Common myeloid progenitor, CD34-positive (primary cell): ENCODE data around the gene DIRAS1.
A peak's percentile ranks its signal among the peaks of the same experiment; 100 is the strongest.
"Not testable (repeated sequence)": the region's sequence is repeated elsewhere in the genome, so short reads cannot be mapped to it uniquely, and the experiment has no call there.

Experiments
- CTCF ChIA-PET: fragments of 350-600 bp; sonication (Branson Sonifier 250); formaldehyde crosslinking; loops from one replicate; lab custom pipeline; 2021; ENCODE audit warnings: antibody characterized with exemption; lab: Charles Lee
- POLR2A ChIA-PET: fragments of 350-600 bp; sonication (Branson Sonifier 250); formaldehyde crosslinking; loops from one replicate; lab custom pipeline; 2021; ENCODE audit warnings: antibody characterized with exemption; lab: Charles Lee
- DNase-seq, 3 donors: peaks; one replicate each; pipeline versions ENCODE4 v3.0.0 to v3.0.0-alpha.2; 2013
- H3K27ac ChIP-seq, 2 experiments: 1 replicate in 1 of 2; 2 replicates in 1 of 2; pipeline ENCODE4 v1.7.0; 2013; ENCODE audit warnings: inconsistent platforms in 2 of 2, low read length in 2 of 2, mild to moderate bottlenecking in 2 of 2, low read depth in 1 of 2, moderate library complexity in 1 of 2; ENCODE audit not compliant: severe bottlenecking in 2 of 2, insufficient read depth in 1 of 2, poor library complexity in 1 of 2
- H3K27me3 ChIP-seq, 5 experiments: replicated peaks in 2 of 5; 1 replicate in 3 of 5; 2 replicates in 2 of 5; pipeline versions ENCODE4 v1.6.1 to v1.7.0; 2013; ENCODE audit warnings: low read length in 4 of 5, mild to moderate bottlenecking in 2 of 5, moderate library complexity in 2 of 5, inconsistent platforms in 1 of 5; ENCODE audit not compliant: insufficient read depth in 5 of 5, control insufficient read depth in 4 of 5
- H3K36me3 ChIP-seq, 4 experiments: 1 replicate in 2 of 4; 2 replicates in 2 of 4; pipeline versions ENCODE4 v1.6.1 to v1.7.0; 2013; ENCODE audit warnings: low read length in 3 of 4, control low read depth in 1 of 4, mild to moderate bottlenecking in 1 of 4; ENCODE audit not compliant: control insufficient read depth in 4 of 4, insufficient read depth in 4 of 4
- H3K4me1 ChIP-seq, 4 experiments: 1 replicate in 3 of 4; 2 replicates in 1 of 4; pipeline versions ENCODE4 v1.6.1 to v1.7.1; 2013; ENCODE audit warnings: low read length in 3 of 4, mild to moderate bottlenecking in 3 of 4, control low read depth in 1 of 4, inconsistent platforms in 1 of 4, moderate library complexity in 1 of 4; ENCODE audit not compliant: control insufficient read depth in 4 of 4, insufficient read depth in 4 of 4; ENCODE audit errors: control extremely low read depth in 1 of 4
- H3K4me3 ChIP-seq, 7 experiments: 1 replicate in 4 of 7; 2 replicates in 3 of 7; pipeline versions ENCODE4 v1.5.1 to v1.7.0; 2013; ENCODE audit warnings: mild to moderate bottlenecking in 7 of 7, low read length in 6 of 7, moderate library complexity in 6 of 7, inconsistent platforms in 2 of 7, low read depth in 2 of 7, control low read depth in 1 of 7; ENCODE audit not compliant: insufficient read depth in 4 of 7, control insufficient read depth in 1 of 7; ENCODE audit errors: extremely low read depth in 1 of 7
- H3K9me3 ChIP-seq, 5 experiments: 1 replicate in 4 of 5; 2 replicates in 1 of 5; pipeline versions ENCODE4 v1.6.1 to v1.7.1; 2013; ENCODE audit warnings: low read length in 4 of 5, mild to moderate bottlenecking in 2 of 5, inconsistent platforms in 1 of 5, low read depth in 1 of 5, moderate library complexity in 1 of 5; ENCODE audit not compliant: control insufficient read depth in 4 of 5, insufficient read depth in 2 of 5; ENCODE audit errors: control extremely low read depth in 1 of 5
- WGBS: methylation state at CpG from one replicate; pipeline ENCODE4 v1.1.5; 2013; ENCODE audit not compliant: insufficient coverage; 5-methylcytosine and 5-hydroxymethylcytosine counted together

The DIRAS1 gene

GRCh38 chr19:2668175-2668763 lies 52.9 kb downstream of the DIRAS1 start:
- Histone ChIP-seq H3K4me3 (no peak overlapping the region), H3K9me3 (no peaks in the 10 kb centered on the region), H3K36me3 (peaks cover 0 to 6% (median 0%) of the 10 kb centered on the region in 4 experiments), H3K27ac (no peak overlapping the region), H3K27me3 (no peaks in the 10 kb centered on the region), H3K4me1 (peaks cover 0 to 6% (median 0%) of the 10 kb centered on the region in 4 experiments)
- POLR2A ChIA-PET: no interaction called here
- CTCF ChIA-PET: interaction anchor here (0.6 kb wide), 1 partner anchor 394 kb away, joined by 3 read pairs; no protein-coding TSS in a partner anchor
- WGBS: 93% methylated on average over 15 of the region's 15 CpGs
- no peak for DNase-seq

- H3K4me3 ChIP-seq, POLR2A ChIA-PET, DNase-seq, H3K4me1 ChIP-seq, CTCF ChIA-PET, H3K9me3 ChIP-seq, H3K27me3 ChIP-seq, H3K36me3 ChIP-seq, H3K27ac ChIP-seq: not testable (repeated sequence)
- WGBS: 100% methylated on average over 6 of the region's 10 CpGs
Observed at GRCh38 chr19:2667349-2667748, 53.8 kb downstream of the DIRAS1 start.

GRCh38 chr19:2666344-2666994 lies 54.7 kb downstream of the DIRAS1 start:
- CTCF ChIA-PET: no interaction called here
- H3K27ac ChIP-seq: no peak overlapping the region
- H3K4me3 ChIP-seq: no peak overlapping the region
- peaks cover 0 to 6% (median 0%) of the 10 kb centered on the region in 4 experiments for H3K4me1 ChIP-seq
- peaks cover 0 to 6% (median 0%) of the 10 kb centered on the region in 4 experiments for H3K36me3 ChIP-seq
- H3K27me3 ChIP-seq: no peaks in the 10 kb centered on the region
- peaks cover 0 to 9% (median 5%) of the 10 kb centered on the region in 5 experiments for H3K9me3 ChIP-seq
- 98% methylated on average over 8 of the region's 9 CpGs for WGBS
- POLR2A ChIA-PET: no interaction called here
- no peak for DNase-seq

- WGBS: 97% methylated on average over 8 of the region's 11 CpGs
- POLR2A ChIA-PET: no interaction called here
Observed at GRCh38 chr19:2665103-2665502, 56.1 kb downstream of the DIRAS1 start.

More at GRCh38 chr19:2665103-2665502, 56.1 kb downstream of the DIRAS1 start:
- Histone ChIP-seq H3K4me3 (no peak overlapping the region), H3K36me3 (no peaks in the 10 kb centered on the region), H3K27ac (peak overlapping the region in 1 of 2 experiments; percentile 11), H3K9me3 (peaks cover 0 to 9% (median 5%) of the 10 kb centered on the region in 5 experiments), H3K4me1 (peaks cover 0 to 6% (median 0%) of the 10 kb centered on the region in 4 experiments), H3K27me3 (no peaks in the 10 kb centered on the region)
- no peak for DNase-seq
- CTCF ChIA-PET: interaction anchor here (1.1 kb wide), 1 partner anchor 11 kb away, joined by 4 read pairs; no protein-coding TSS in a partner anchor
